ENCODE measurements around the gene TASOR2. TPM values are rescaled to one million over a fixed set of nuclear protein-coding genes. Genes with fewer than 3 reads are reported as not detected.

The TASOR2 gene
- total and polyA plus RNA-seq, 9 of the 15 experiments (the other 6 are each of a cell fraction or from before 2014, with no cell fraction given) = 12.7 to 75.3 (median 52.3) TPM

GRCh38 chr10:5666008-5666840, 18.4 kb upstream of the TASOR2 start, which contains the start of gene ASB13 (continued):
- TF ChIP-seq FOXA3 (CRISPR knock-in tag; conservative IDR thresholded peaks at IDR 0.05 in 1 of 2, IDR thresholded peaks at IDR 0.05 in 1 of 2) (no peak), ZBTB33 (CRISPR knock-in tag; IDR thresholded peaks at IDR 0.05) (no peak), MTF1 (CRISPR knock-in tag; IDR thresholded peaks at IDR 0.05; ENCODE audit: borderline replicate concordance) (no peak), PHTF2 (CRISPR knock-in tag; IDR thresholded peaks at IDR 0.05) (no peak), TCF7L2 (IDR thresholded peaks at IDR 0.05; ENCODE audit: low read depth, low read length) (no peak), ATF4 (CRISPR knock-in tag; IDR thresholded peaks at IDR 0.05) (no peak), ATF3 (IDR thresholded peaks at IDR 0.05) (no peak), ATF3 (CRISPR knock-in tag; conservative IDR thresholded peaks at IDR 0.05) (no peak), FOXJ3 (CRISPR knock-in tag; IDR thresholded peaks at IDR 0.05) (no peak), RBBP5 (IDR thresholded peaks at IDR 0.05; ENCODE audit: borderline replicate concordance, insufficient read depth, low read length, poor library complexity, severe bottlenecking) (peak; percentile 73), ZNF23 (CRISPR knock-in tag; IDR thresholded peaks at IDR 0.05) (no peak)
- TF ChIP-seq, protein P1, sequence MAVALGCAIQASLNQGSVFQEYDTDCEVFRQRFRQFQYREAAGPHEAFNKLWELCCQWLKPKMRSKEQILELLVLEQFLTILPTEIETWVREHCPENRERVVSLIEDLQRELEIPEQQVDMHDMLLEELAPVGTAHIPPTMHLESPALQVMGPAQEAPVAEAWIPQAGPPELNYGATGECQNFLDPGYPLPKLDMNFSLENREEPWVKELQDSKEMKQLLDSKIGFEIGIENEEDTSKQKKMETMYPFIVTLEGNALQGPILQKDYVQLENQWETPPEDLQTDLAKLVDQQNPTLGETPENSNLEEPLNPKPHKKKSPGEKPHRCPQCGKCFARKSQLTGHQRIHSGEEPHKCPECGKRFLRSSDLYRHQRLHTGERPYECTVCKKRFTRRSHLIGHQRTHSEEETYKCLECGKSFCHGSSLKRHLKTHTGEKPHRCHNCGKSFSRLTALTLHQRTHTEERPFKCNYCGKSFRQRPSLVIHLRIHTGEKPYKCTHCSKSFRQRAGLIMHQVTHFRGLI (CRISPR knock-in tag; IDR thresholded peaks at IDR 0.05) = no peak

Measured in K562 (cell line).